SK-N-SH (cell line): Measurements from ENCODE around the gene PDE4D. TPM values are rescaled to one million over a fixed set of nuclear protein-coding genes. Genes with fewer than 3 reads are reported as not detected.

Source experiments
- CTCF ChIA-PET: fragments of 300-600, 350-600 bp; formaldehyde crosslinking; extraction: SDS; loops from one replicate; lab custom pipeline; 2021; lab: Yijun Ruan, JAX
- POLR2A ChIA-PET: fragments of 350-600 bp; sonication (Branson Sonifier 250); formaldehyde crosslinking; extraction: SDS; loops from one replicate; lab custom pipeline; 2020; ENCODE audit warnings: antibody characterized with exemption, inconsistent platforms; lab: Yijun Ruan, JAX
- DNase-seq: peaks from one replicate; pipeline ENCODE4 v3.0.0; 2012
- H2AFZ ChIP-seq: fragments of 200-600 bp; sonication (generic); 2 replicates; pipeline ENCODE4 v1.8.1; 2016; ENCODE audit warnings: antibody characterized with exemption, mild to moderate bottlenecking, low read depth
- H3F3A ChIP-seq: fragments of 200-600 bp; sonication (generic); replicated peaks from 2 replicates; pipeline ENCODE3; 2016; ENCODE audit warnings: antibody characterized with exemption, mild to moderate bottlenecking; ENCODE audit not compliant: insufficient read depth
- H3K27ac ChIP-seq, 2 experiments: fragments of 200-500 bp in 1 of 2; fragments of 200-600 bp in 1 of 2; sonication (Bioruptor generic) in 1 of 2; sonication (generic), shearing (Covaris generic) in 1 of 2; 2 replicates each; pipeline versions ENCODE4 v1.5.1 to v1.6.1; 2014 to 2016; ENCODE audit warnings: low read depth in 2 of 2, inconsistent platforms in 1 of 2, low read length in 1 of 2, mild to moderate bottlenecking in 1 of 2, mixed read lengths in 1 of 2
- H3K27me3 ChIP-seq: fragments of 200-600 bp; sonication (generic), shearing (Covaris generic); 2 replicates; pipeline ENCODE4 v1.6.1; 2016; ENCODE audit warnings: mixed run types; ENCODE audit not compliant: insufficient read depth
- H3K36me3 ChIP-seq, 2 experiments: fragments of 200-500 bp in 1 of 2; fragments of 200-600 bp in 1 of 2; sonication (Bioruptor generic) in 1 of 2; sonication (generic) in 1 of 2; replicated peaks in 1 of 2; 2 replicates each; pipeline versions ENCODE3 to v1.5.1; 2014 to 2016; ENCODE audit warnings: low read length in 1 of 2, mild to moderate bottlenecking in 1 of 2; ENCODE audit not compliant: insufficient read depth in 2 of 2, control insufficient read depth in 1 of 2
- H3K4me1 ChIP-seq, 2 experiments: fragments of 200-500 bp in 1 of 2; fragments of 200-600 bp in 1 of 2; sonication (Bioruptor generic) in 1 of 2; sonication (generic), shearing (Covaris generic) in 1 of 2; 2 replicates each; pipeline versions ENCODE4 v1.5.1 to v1.6.1; 2014 to 2016; ENCODE audit warnings: low read depth in 1 of 2, low read length in 1 of 2, mixed run types in 1 of 2; ENCODE audit not compliant: insufficient read depth in 2 of 2, control insufficient read depth in 1 of 2
- H3K4me2 ChIP-seq: fragments of 200-600 bp; sonication (generic), shearing (Covaris generic); 2 replicates; pipeline ENCODE4 v1.6.1; 2017; ENCODE audit warnings: mixed run types
- H3K4me3 ChIP-seq, 2 experiments: fragments of 200-500 bp in 1 of 2; fragments of 200-600 bp in 1 of 2; sonication (Bioruptor generic) in 1 of 2; sonication (generic), shearing (Covaris generic) in 1 of 2; 2 replicates each; pipeline versions ENCODE4 v1.5.1 to v1.8.1; 2014 to 2016; ENCODE audit warnings: low read depth in 2 of 2, inconsistent platforms in 1 of 2, low read length in 1 of 2, mild to moderate bottlenecking in 1 of 2, mixed read lengths in 1 of 2, moderate library complexity in 1 of 2
- H3K79me2 ChIP-seq: fragments of 200-600 bp; sonication (generic); 2 replicates; pipeline ENCODE4 v1.8.1; 2017; ENCODE audit warnings: mild to moderate bottlenecking; ENCODE audit not compliant: insufficient read depth
- H3K9ac ChIP-seq: fragments of 200-600 bp; sonication (generic); 2 replicates; pipeline ENCODE4 v1.6.1; 2017; ENCODE audit warnings: mixed run types
- H3K9me2 ChIP-seq: fragments of 200-600 bp; sonication (generic); 2 replicates; pipeline ENCODE4 v1.6.1; 2017; ENCODE audit warnings: mixed run types
- H3K9me3 ChIP-seq: fragments of 200-600 bp; sonication (generic); 2 replicates; pipeline ENCODE4 v1.6.1; 2017; ENCODE audit warnings: mixed run types, mild to moderate bottlenecking, moderate library complexity
- H4K20me1 ChIP-seq: fragments of 200-600 bp; sonication (generic); 2 replicates; pipeline ENCODE4 v1.6.1; 2017; ENCODE audit warnings: mild to moderate bottlenecking, mixed run types; ENCODE audit not compliant: insufficient read depth
- CHD2 ChIP-seq: fragments of 150-350 bp; IDR thresholded peaks from 2 replicates; pipeline ENCODE4 v1.6.1; 2018; ENCODE audit warnings: low read length; ENCODE audit not compliant: partially characterized antibody
- GATA2 ChIP-seq: sonication (generic); formaldehyde crosslinking; IDR thresholded peaks from 2 replicates; pipeline ENCODE4 v1.5.0; 2020; ENCODE audit warnings: mild to moderate bottlenecking, missing genetic modification reagents
- MEF2A ChIP-seq: IDR thresholded peaks from 2 replicates; pipeline ENCODE4 v1.4.0; 2012; ENCODE audit warnings: low read depth, borderline replicate concordance
- NRF1 ChIP-seq: IDR thresholded peaks from 2 replicates; pipeline ENCODE4 v1.6.1; 2012; ENCODE audit warnings: low read depth, mild to moderate bottlenecking, low read length
- POLR2AphosphoS5 ChIP-seq: IDR thresholded peaks from 2 replicates; pipeline ENCODE4 v1.6.1; 2012; ENCODE audit warnings: low read depth, low read length
- RCOR1 ChIP-seq: fragments of 150-350 bp; IDR thresholded peaks from 2 replicates; pipeline ENCODE4 v1.6.1; 2017; ENCODE audit warnings: antibody characterized with exemption, low read length
- SIN3A ChIP-seq: IDR thresholded peaks from 2 replicates; pipeline ENCODE4 v1.6.1; 2012; ENCODE audit warnings: low read depth, mild to moderate bottlenecking, low read length, moderate library complexity, borderline replicate concordance
- SMC3 ChIP-seq: IDR thresholded peaks from 2 replicates; pipeline ENCODE4 v1.6.1; 2012; ENCODE audit warnings: low read depth, low read length, improper control_type of control experiment
- WGBS: methylation state at CpG from one replicate; pipeline ENCODE4 v1.1.6; 2017; ENCODE audit warnings: low lambda C conversion rate; 5-methylcytosine and 5-hydroxymethylcytosine counted together
- polyA plus RNA-seq, 3 experiments: library from polyadenylated mRNA; depleted of rRNA; stranded (reverse); fragments of >200 nt; gene quantifications; 2 replicates each; pipeline ENCODE4 v1.2.3, GENCODE V29; 2012
- TF ChIP-seq, protein P1 (sequence below): fragments of 150-350 bp; IDR thresholded peaks from 2 replicates; pipeline ENCODE4 v1.6.1; 2016; ENCODE audit warnings: mild to moderate bottlenecking, low read depth, low read length
- TF ChIP-seq, protein P2 (sequence below): IDR thresholded peaks from 2 replicates; pipeline ENCODE4; 2012
- TF ChIP-seq, protein P3 (sequence below): IDR thresholded peaks from 2 replicates; pipeline ENCODE4 v1.4.0; 2012; ENCODE audit warnings: low read depth, borderline replicate concordance
- TF ChIP-seq, protein P4 (sequence below): fragments of 200-600 bp; sonication (generic); IDR thresholded peaks from 2 replicates; pipeline ENCODE4 v1.6.1; 2017; ENCODE audit warnings: antibody characterized with exemption, mild to moderate bottlenecking, moderate library complexity
- TF ChIP-seq, protein P5 (sequence below): IDR thresholded peaks from 2 replicates; pipeline ENCODE4 v1.4.0; 2012; ENCODE audit warnings: low read depth, borderline replicate concordance
- TF ChIP-seq, protein P6 (sequence below): IDR thresholded peaks from 2 replicates; pipeline ENCODE4 v1.6.1; 2012; ENCODE audit warnings: mild to moderate bottlenecking, low read depth, low read length, moderate library complexity

Gene PDE4D
- polyA plus RNA-seq, 1 of the 3 experiments (the other 2 are of a cell fraction) = 2.4 TPM

DNA sequence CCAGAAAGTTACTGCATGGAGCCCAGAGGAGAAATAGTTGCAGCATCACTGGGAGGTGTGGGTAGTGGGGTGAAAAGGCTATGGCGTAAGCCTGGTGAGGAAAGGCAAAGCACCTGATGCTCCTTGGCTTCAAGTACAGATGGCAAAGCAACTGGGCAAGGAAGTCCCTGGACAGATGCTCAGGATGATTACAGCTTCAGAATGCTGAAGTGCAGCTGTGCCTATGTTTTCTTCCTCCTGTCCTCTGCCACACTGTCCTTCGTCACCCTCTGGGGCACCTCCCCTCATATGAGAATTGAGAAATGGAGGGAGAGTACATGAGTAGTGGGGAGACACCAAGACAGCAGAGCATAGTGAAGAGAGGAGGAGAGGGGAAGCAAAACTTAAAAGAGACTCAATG lies 328.0 kb downstream of the PDE4D start:
- Histone ChIP-seq H3K4me1 (peaks cover 7 to 8% of the 10 kb centered on the region in 2 experiments; a peak in 3 of 4 replicates), H4K20me1 (no peaks in the 10 kb centered on the region), H3K36me3 (no peaks in the 10 kb centered on the region), H3K27ac (no peak overlapping the region), H3F3A (peaks cover 3% of the 10 kb centered on the region), H3K9ac (no peak overlapping the region), H3K4me3 (no peak overlapping the region), H2AFZ (no peak overlapping the region), H3K27me3 (no peaks in the 10 kb centered on the region), H3K9me3 (no peaks in the 10 kb centered on the region), H3K4me2 (no peak overlapping the region), H3K9me2 (no peaks in the 10 kb centered on the region), H3K79me2 (no peaks in the 10 kb centered on the region)
- no peak for DNase-seq
- ChIA-PET POLR2A (no interaction called here), CTCF (interaction anchor here (1.3 kb wide), 1 partner anchor 18 kb away, joined by 4 read pairs; no protein-coding TSS in a partner anchor)
- TF ChIP-seq CHD2 (no peak), MEF2A (no peak), POLR2AphosphoS5 (no peak), GATA2 (CRISPR knock-in tag) (no peak), SMC3 (no peak), SIN3A (no peak), NRF1 (no peak), RCOR1 (no peak)
- TF ChIP-seq, protein P1, sequence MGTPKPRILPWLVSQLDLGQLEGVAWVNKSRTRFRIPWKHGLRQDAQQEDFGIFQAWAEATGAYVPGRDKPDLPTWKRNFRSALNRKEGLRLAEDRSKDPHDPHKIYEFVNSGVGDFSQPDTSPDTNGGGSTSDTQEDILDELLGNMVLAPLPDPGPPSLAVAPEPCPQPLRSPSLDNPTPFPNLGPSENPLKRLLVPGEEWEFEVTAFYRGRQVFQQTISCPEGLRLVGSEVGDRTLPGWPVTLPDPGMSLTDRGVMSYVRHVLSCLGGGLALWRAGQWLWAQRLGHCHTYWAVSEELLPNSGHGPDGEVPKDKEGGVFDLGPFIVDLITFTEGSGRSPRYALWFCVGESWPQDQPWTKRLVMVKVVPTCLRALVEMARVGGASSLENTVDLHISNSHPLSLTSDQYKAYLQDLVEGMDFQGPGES = no peak
- TF ChIP-seq, protein P2, sequence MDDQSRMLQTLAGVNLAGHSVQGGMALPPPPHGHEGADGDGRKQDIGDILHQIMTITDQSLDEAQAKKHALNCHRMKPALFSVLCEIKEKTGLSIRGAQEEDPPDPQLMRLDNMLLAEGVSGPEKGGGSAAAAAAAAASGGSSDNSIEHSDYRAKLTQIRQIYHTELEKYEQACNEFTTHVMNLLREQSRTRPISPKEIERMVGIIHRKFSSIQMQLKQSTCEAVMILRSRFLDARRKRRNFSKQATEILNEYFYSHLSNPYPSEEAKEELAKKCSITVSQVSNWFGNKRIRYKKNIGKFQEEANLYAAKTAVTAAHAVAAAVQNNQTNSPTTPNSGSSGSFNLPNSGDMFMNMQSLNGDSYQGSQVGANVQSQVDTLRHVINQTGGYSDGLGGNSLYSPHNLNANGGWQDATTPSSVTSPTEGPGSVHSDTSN = no peak
- TF ChIP-seq, protein P3, sequence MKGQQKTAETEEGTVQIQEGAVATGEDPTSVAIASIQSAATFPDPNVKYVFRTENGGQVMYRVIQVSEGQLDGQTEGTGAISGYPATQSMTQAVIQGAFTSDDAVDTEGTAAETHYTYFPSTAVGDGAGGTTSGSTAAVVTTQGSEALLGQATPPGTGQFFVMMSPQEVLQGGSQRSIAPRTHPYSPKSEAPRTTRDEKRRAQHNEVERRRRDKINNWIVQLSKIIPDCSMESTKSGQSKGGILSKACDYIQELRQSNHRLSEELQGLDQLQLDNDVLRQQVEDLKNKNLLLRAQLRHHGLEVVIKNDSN = no peak
- TF ChIP-seq, protein P4, sequence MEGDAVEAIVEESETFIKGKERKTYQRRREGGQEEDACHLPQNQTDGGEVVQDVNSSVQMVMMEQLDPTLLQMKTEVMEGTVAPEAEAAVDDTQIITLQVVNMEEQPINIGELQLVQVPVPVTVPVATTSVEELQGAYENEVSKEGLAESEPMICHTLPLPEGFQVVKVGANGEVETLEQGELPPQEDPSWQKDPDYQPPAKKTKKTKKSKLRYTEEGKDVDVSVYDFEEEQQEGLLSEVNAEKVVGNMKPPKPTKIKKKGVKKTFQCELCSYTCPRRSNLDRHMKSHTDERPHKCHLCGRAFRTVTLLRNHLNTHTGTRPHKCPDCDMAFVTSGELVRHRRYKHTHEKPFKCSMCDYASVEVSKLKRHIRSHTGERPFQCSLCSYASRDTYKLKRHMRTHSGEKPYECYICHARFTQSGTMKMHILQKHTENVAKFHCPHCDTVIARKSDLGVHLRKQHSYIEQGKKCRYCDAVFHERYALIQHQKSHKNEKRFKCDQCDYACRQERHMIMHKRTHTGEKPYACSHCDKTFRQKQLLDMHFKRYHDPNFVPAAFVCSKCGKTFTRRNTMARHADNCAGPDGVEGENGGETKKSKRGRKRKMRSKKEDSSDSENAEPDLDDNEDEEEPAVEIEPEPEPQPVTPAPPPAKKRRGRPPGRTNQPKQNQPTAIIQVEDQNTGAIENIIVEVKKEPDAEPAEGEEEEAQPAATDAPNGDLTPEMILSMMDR = no peak
- TF ChIP-seq, protein P5, sequence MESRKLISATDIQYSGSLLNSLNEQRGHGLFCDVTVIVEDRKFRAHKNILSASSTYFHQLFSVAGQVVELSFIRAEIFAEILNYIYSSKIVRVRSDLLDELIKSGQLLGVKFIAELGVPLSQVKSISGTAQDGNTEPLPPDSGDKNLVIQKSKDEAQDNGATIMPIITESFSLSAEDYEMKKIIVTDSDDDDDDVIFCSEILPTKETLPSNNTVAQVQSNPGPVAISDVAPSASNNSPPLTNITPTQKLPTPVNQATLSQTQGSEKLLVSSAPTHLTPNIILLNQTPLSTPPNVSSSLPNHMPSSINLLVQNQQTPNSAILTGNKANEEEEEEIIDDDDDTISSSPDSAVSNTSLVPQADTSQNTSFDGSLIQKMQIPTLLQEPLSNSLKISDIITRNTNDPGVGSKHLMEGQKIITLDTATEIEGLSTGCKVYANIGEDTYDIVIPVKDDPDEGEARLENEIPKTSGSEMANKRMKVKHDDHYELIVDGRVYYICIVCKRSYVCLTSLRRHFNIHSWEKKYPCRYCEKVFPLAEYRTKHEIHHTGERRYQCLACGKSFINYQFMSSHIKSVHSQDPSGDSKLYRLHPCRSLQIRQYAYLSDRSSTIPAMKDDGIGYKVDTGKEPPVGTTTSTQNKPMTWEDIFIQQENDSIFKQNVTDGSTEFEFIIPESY = no peak
- TF ChIP-seq, protein P6, sequence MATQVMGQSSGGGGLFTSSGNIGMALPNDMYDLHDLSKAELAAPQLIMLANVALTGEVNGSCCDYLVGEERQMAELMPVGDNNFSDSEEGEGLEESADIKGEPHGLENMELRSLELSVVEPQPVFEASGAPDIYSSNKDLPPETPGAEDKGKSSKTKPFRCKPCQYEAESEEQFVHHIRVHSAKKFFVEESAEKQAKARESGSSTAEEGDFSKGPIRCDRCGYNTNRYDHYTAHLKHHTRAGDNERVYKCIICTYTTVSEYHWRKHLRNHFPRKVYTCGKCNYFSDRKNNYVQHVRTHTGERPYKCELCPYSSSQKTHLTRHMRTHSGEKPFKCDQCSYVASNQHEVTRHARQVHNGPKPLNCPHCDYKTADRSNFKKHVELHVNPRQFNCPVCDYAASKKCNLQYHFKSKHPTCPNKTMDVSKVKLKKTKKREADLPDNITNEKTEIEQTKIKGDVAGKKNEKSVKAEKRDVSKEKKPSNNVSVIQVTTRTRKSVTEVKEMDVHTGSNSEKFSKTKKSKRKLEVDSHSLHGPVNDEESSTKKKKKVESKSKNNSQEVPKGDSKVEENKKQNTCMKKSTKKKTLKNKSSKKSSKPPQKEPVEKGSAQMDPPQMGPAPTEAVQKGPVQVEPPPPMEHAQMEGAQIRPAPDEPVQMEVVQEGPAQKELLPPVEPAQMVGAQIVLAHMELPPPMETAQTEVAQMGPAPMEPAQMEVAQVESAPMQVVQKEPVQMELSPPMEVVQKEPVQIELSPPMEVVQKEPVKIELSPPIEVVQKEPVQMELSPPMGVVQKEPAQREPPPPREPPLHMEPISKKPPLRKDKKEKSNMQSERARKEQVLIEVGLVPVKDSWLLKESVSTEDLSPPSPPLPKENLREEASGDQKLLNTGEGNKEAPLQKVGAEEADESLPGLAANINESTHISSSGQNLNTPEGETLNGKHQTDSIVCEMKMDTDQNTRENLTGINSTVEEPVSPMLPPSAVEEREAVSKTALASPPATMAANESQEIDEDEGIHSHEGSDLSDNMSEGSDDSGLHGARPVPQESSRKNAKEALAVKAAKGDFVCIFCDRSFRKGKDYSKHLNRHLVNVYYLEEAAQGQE = no peak
- 92% methylated on average over 2 of the region's 2 CpGs for WGBS
